Suprapubic skin (tissue), 4 donors: ENCODE measurements around the gene MAMDC4. TPM values are rescaled to one million over a fixed set of nuclear protein-coding genes. Genes with fewer than 3 reads are reported as not detected.
A peak's percentile ranks its signal among the peaks of the same experiment; 100 is the strongest.

Experiments
- DNase-seq, 2 donors: peaks; one replicate each; pipeline ENCODE4 v3.0.0-alpha.2; 2019; ENCODE audit warnings: low spot score in 2 of 2
- H3K27ac ChIP-seq: fragments of 200-600 bp; sonication (generic); one replicate; pipeline ENCODE4 v1.5.1; 2019
- H3K27me3 ChIP-seq: fragments of 200-600 bp; sonication (generic); one replicate; pipeline ENCODE4 v1.5.1; 2019
- H3K36me3 ChIP-seq: fragments of 200-600 bp; sonication (generic); one replicate; pipeline ENCODE4 v1.5.1; 2019
- H3K4me1 ChIP-seq: fragments of 200-600 bp; sonication (generic); one replicate; pipeline ENCODE4 v1.5.1; 2019
- H3K4me3 ChIP-seq: fragments of 200-600 bp; sonication (generic); one replicate; pipeline ENCODE4 v1.5.1; 2019; ENCODE audit warnings: mild to moderate bottlenecking
- H3K9me3 ChIP-seq: fragments of 200-600 bp; sonication (generic); one replicate; pipeline ENCODE4 v1.5.1; 2019
- CTCF ChIP-seq, 2 donors: fragments of 200-600 bp in 1 of 2; fragments of 450-650 bp in 1 of 2; sonication (generic) in 1 of 2; IDR thresholded peaks; one replicate each; pipeline ENCODE4 v1.5.1; 2016 to 2019; ENCODE audit warnings: antibody characterized with exemption in 2 of 2, mild to moderate bottlenecking in 1 of 2, moderate library complexity in 1 of 2
- EP300 ChIP-seq: sonication (generic); formaldehyde crosslinking; IDR thresholded peaks from one replicate; pipeline ENCODE4 v1.6.1; 2017; ENCODE audit warnings: antibody characterized with exemption
- POLR2A ChIP-seq, 2 donors: fragments of 450-650 bp; IDR thresholded peaks; one replicate each; pipeline ENCODE4 v1.6.1; 2017; ENCODE audit warnings: antibody characterized with exemption in 2 of 2, mild to moderate bottlenecking in 2 of 2, moderate library complexity in 2 of 2
- POLR2AphosphoS5 ChIP-seq, 3 donors: sonication (generic); formaldehyde crosslinking; IDR thresholded peaks; one replicate each; pipeline ENCODE4 v1.6.1; 2017; ENCODE audit warnings: antibody characterized with exemption in 3 of 3
- WGBS: methylation state at CpG from one replicate; pipeline ENCODE4 v1.1.5; 2018; 5-methylcytosine and 5-hydroxymethylcytosine counted together
- total RNA-seq, 4 donors: library from RNA; depleted of rRNA; stranded (reverse); fragments of >200 nt; gene quantifications; one replicate each; pipeline ENCODE4 v1.1.0, GENCODE V29; 2016

MAMDC4 gene
- total RNA-seq, 4 donors from 2014 or later = 1.3 to 3.9 (median 1.8) TPM

- Histone ChIP-seq H3K36me3 (peaks cover 18% of the 10 kb centered on the region), H3K27ac (no peak overlapping the region), H3K9me3 (no peaks in the 10 kb centered on the region), H3K4me1 (peaks cover 27% of the 10 kb centered on the region), H3K4me3 (no peak overlapping the region), H3K27me3 (no peaks in the 10 kb centered on the region)
- no peak for DNase-seq
- WGBS = no CpG with 5 or more reads among the region's 19 CpGs
- no peak for TF ChIP-seq POLR2A (IDR thresholded peaks at IDR 0.05)
- TF ChIP-seq EP300 = no peak
- no peak for TF ChIP-seq CTCF (IDR thresholded peaks at IDR 0.05)
- no peak for TF ChIP-seq POLR2AphosphoS5 (IDR thresholded peaks at IDR 0.05)
These were observed 5.0 kb downstream of the MAMDC4 start for GRCh38 chr9:136857166-136857565.

GRCh38 chr9:136857581-136858412 lies 5.7 kb downstream of the MAMDC4 start:
- 49% methylated on average over 10 of the region's 29 CpGs for WGBS
- H3K9me3 ChIP-seq = no peaks in the 10 kb centered on the region
- H3K36me3 ChIP-seq = peaks cover 25% of the 10 kb centered on the region
- H3K27me3 ChIP-seq = no peaks in the 10 kb centered on the region
- DNase-seq = peak in 1 of 2 donors; percentile 69
- no peak overlapping the region for H3K4me3 ChIP-seq
- no peak for TF ChIP-seq POLR2AphosphoS5 (IDR thresholded peaks at IDR 0.05)
- no peak for TF ChIP-seq POLR2A (IDR thresholded peaks at IDR 0.05)
- H3K4me1 ChIP-seq = peaks cover 27% of the 10 kb centered on the region
- no peak overlapping the region for H3K27ac ChIP-seq

- Histone ChIP-seq H3K4me3 (no peak overlapping the region), H3K9me3 (no peaks in the 10 kb centered on the region), H3K27me3 (no peaks in the 10 kb centered on the region), H3K27ac (no peak overlapping the region), H3K4me1 (peaks cover 31% of the 10 kb centered on the region), H3K36me3 (peaks cover 31% of the 10 kb centered on the region)
- WGBS = 48% methylated on average over 4 of the region's 15 CpGs
- DNase-seq = no peak
- TF ChIP-seq EP300 = no peak
- TF ChIP-seq CTCF (IDR thresholded peaks at IDR 0.05) = no peak
- no peak for TF ChIP-seq POLR2A (IDR thresholded peaks at IDR 0.05)
- no peak for TF ChIP-seq POLR2AphosphoS5 (IDR thresholded peaks at IDR 0.05)
These were observed 6.3 kb downstream of the MAMDC4 start for GRCh38 chr9:136858452-136858843.

GRCh38 chr9:136858844-136859757 lies 7.0 kb downstream of the MAMDC4 start:
- 46% methylated on average over 17 of the region's 20 CpGs for WGBS
- Histone ChIP-seq H3K36me3 (peaks cover 33% of the 10 kb centered on the region), H3K27ac (no peak overlapping the region), H3K4me3 (no peak overlapping the region), H3K9me3 (no peaks in the 10 kb centered on the region), H3K4me1 (peaks cover 33% of the 10 kb centered on the region), H3K27me3 (no peaks in the 10 kb centered on the region)
- TF ChIP-seq EP300 = no peak
- peak in 1 of 2 donors; percentile 69 for DNase-seq

GRCh38 chr9:136860529-136860928 lies 8.4 kb downstream of the MAMDC4 start:
- 86% methylated on average over 2 of the region's 9 CpGs for WGBS
- TF ChIP-seq EP300 = no peak
- TF ChIP-seq POLR2A (IDR thresholded peaks at IDR 0.05) = no peak
- no peak for TF ChIP-seq CTCF (IDR thresholded peaks at IDR 0.05)
- TF ChIP-seq POLR2AphosphoS5 (IDR thresholded peaks at IDR 0.05) = no peak
- no peak for DNase-seq
- H3K27ac ChIP-seq = no peak overlapping the region
- H3K4me1 ChIP-seq = peaks cover 41% of the 10 kb centered on the region
- H3K27me3 ChIP-seq = no peaks in the 10 kb centered on the region
- no peak overlapping the region for H3K4me3 ChIP-seq
- no peaks in the 10 kb centered on the region for H3K9me3 ChIP-seq
- peaks cover 33% of the 10 kb centered on the region for H3K36me3 ChIP-seq
